ENCODE data around the gene IMPDH2. TPM values are rescaled to one million over a fixed set of nuclear protein-coding genes. Genes with fewer than 3 reads are reported as not detected.

Gene IMPDH2
- total and polyA plus RNA-seq, 7 donors, result 82.8 to 397 (median 214) TPM

DNA sequence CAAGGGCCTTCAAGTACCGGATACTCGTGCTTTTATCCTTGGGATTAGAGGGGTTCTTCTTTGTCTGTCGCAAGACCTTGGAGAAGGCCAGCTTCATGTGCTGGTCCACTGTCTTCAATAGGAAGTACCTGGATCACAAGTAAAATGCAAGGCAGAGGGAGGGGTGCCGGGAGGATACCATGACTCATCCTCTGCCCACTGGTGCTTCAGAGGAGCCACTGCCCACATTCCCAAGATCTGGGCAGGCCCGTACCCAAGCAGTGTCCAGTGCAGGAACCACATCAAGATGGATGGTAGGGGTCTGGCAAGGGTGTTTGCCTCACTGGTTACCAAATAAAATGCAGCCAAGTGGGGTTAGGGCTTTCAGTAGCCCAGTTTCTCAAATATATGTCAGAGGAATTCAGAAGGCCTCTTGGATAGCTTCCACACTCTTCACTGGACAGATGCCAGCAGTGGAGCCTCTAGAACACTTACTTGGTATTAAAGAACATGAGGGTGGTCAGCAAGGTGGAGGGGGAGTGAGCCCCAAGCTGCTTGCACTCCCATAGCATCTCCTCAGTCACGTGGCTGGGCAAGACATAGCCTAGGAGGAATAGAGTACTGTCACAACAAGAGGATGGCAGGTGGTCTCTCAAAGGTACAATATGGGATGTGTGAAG is 3.6 kb upstream of the IMPDH2 start:
- no peaks in the 10 kb centered on the region for H3K9me3 ChIP-seq
- DNase-seq (no peak), ATAC-seq (no peak)
- H3K27ac ChIP-seq, result no peak overlapping the region
- H3K4me3 ChIP-seq, result no peak overlapping the region
- intact Hi-C loops (cut with DNase I), result loop anchor here (5.0 kb wide), 3 partner anchors 45 to 60 kb away; partner anchors contain the start of gene QRICH1 (in 1 of the 2)
- TF ChIP-seq CTCF (IDR thresholded peaks at IDR 0.05), result no peak
- no peaks in the 10 kb centered on the region for H3K27me3 ChIP-seq (ENCODE audit: insufficient read depth in 3 of 3, low read length in 2 of 3)
- WGBS, 3 donors, result 88 to 91% (median 91%) methylated on average over 6 of the region's 6 CpGs
- H3K4me1 ChIP-seq, result peaks cover 11% of the 10 kb centered on the region
- peaks cover 3 to 81% of the 10 kb centered on the region in 2 donors for H3K36me3 ChIP-seq (ENCODE audit: insufficient read depth in 1 of 2, low read depth in 1 of 2)

GRCh38 chr3:49030321-49030720 is 1.1 kb upstream of the IMPDH2 start:
- no peaks in the 10 kb centered on the region for H3K9me3 ChIP-seq
- WGBS, 3 donors, result 86 to 93% (median 87%) methylated on average over 6 of the region's 6 CpGs
- no peak overlapping the region for H3K4me3 ChIP-seq
- peaks cover 27% of the 10 kb centered on the region for H3K4me1 ChIP-seq
- DNase-seq (no peak), ATAC-seq (no peak)
- H3K27me3 ChIP-seq (ENCODE audit: insufficient read depth in 3 of 3, low read length in 2 of 3), result no peaks in the 10 kb centered on the region
- no peak for TF ChIP-seq CTCF (IDR thresholded peaks at IDR 0.05)
- intact Hi-C loops (cut with DNase I), result loop anchor here (5.0 kb wide), 3 partner anchors 47 to 62 kb away; partner anchors contain the start of gene QRICH1 (in 1 of the 2)
- H3K27ac ChIP-seq, result no peak overlapping the region
- H3K36me3 ChIP-seq (ENCODE audit: insufficient read depth in 1 of 2, low read depth in 1 of 2), result peaks cover 7 to 83% of the 10 kb centered on the region in 2 donors

- DNase-seq, result no peak
- Histone ChIP-seq H3K4me1 (peaks cover 31% of the 10 kb centered on the region), H3K9me3 (no peaks in the 10 kb centered on the region), H3K27ac (peak overlapping the region; percentile 93), H3K4me3 (peak overlapping the region; percentile 89), H3K36me3 (ENCODE audit: insufficient read depth in 1 of 2, low read depth in 1 of 2) (peaks cover 7 to 83% of the 10 kb centered on the region in 2 donors), H3K27me3 (ENCODE audit: insufficient read depth in 3 of 3, low read length in 2 of 3) (no peaks in the 10 kb centered on the region)
- no peak for ATAC-seq
- WGBS, 3 donors, result 2 to 5% (median 3%) methylated on average over 7 of the region's 7 CpGs
- no peak for TF ChIP-seq CTCF (IDR thresholded peaks at IDR 0.05)
- intact Hi-C loops (cut with DNase I), result no loop called here
These were observed 326 bp upstream of the IMPDH2 start for GRCh38 chr3:49029563-49029884.

DNA sequence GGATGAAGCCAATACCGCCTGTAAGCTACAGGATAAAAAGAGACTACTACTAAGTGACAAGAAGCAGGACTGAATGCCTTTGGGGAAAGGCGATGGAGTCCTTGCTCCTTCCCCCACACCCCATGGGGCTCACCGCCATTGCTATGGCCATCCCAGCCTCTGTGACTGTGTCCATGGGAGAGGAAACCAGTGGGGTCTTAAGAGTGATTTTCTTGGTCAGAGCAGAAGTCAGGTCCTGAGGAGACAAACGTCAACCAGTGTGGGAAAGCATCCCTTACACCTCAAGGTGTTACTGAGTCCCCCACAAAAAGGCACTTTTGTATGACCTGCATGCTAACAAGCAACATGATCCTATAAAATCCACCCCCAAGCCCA is 913 bp downstream of the IMPDH2 start:
- DNase-seq (no peak), ATAC-seq (no peak)
- Histone ChIP-seq H3K9me3 (no peaks in the 10 kb centered on the region), H3K4me1 (peaks cover 42% of the 10 kb centered on the region), H3K27ac (peak overlapping the region; percentile 93), H3K36me3 (ENCODE audit: insufficient read depth in 1 of 2, low read depth in 1 of 2) (peaks cover 7 to 83% of the 10 kb centered on the region in 2 donors), H3K27me3 (ENCODE audit: insufficient read depth in 3 of 3, low read length in 2 of 3) (no peaks in the 10 kb centered on the region), H3K4me3 (peak overlapping the region; percentile 89)
- intact Hi-C loops (cut with DNase I), result no loop called here
- WGBS, 3 donors, result 78 to 82% (median 79%) methylated on average over 4 of the region's 4 CpGs
- TF ChIP-seq CTCF (IDR thresholded peaks at IDR 0.05), result no peak

DNA sequence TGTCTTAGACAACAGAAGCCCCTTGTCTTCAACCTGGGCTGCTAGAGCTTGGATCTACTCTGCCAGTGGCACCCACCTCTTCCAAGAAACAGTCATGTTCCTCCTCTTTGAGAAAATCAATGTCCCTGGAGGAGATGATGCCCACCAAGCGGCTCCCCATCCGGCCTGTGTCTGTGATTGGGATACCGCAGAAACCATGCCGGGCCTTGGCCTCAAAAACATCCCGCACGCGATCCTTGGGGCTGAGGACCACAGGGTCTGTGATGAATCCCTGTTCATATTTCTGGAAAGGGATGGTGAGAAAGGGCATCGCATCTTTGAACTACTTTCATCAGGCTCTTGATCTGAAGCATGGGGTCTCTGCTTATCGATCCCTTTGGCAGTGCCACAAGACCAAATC is 1.6 kb downstream of the IMPDH2 start:
- ATAC-seq (no peak), DNase-seq (no peak)
- Histone ChIP-seq H3K27ac (peak overlapping the region; percentile 93), H3K27me3 (ENCODE audit: insufficient read depth in 3 of 3, low read length in 2 of 3) (no peaks in the 10 kb centered on the region), H3K4me1 (peaks cover 48% of the 10 kb centered on the region), H3K4me3 (peak overlapping the region; percentile 89), H3K36me3 (ENCODE audit: insufficient read depth in 1 of 2, low read depth in 1 of 2) (peaks cover 7 to 82% of the 10 kb centered on the region in 2 donors), H3K9me3 (no peaks in the 10 kb centered on the region)
- intact Hi-C loops (cut with DNase I), result no loop called here
- WGBS, 3 donors, result 85 to 94% (median 89%) methylated on average over 9 of the region's 9 CpGs
- no peak for TF ChIP-seq CTCF (IDR thresholded peaks at IDR 0.05)
